ENCODE measurements around the gene ILDR1. TPM values are rescaled to one million over a fixed set of nuclear protein-coding genes. Genes with fewer than 3 reads are reported as not detected.

Gene ILDR1
- total and polyA plus RNA-seq, 2 of the 8 experiments (the other 6 are each of a cell fraction or from before 2014, with no cell fraction given): 1.8 TPM

DNA sequence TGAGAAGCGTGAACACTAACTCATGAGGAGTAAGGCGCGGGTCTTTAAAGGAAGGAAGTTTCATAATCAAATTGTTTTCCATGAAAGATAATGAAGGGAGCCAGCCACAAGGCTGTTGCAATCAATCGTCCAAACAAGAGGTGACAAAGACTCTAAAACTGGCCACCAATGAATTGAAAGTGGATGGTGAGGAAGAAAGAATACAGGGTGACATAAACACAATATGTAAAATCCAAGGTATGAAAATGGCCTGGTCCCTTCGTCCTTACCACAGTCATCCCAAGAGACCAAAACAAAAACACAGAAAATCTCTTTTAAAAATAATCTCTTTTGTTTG, 45.1 kb upstream of the ILDR1 start:
- no peak overlapping the region for H2BK5ac ChIP-seq (ENCODE audit: low read depth, low read length)
- peak overlapping the region; percentile 93; the same call in 1 of the 2 replicates for H2AFZ ChIP-seq (ENCODE audit: low read length)
- no peak overlapping the region for H3K4ac ChIP-seq (replicated peaks; ENCODE audit: insufficient read length, low read depth, low read length)
- H2AK5ac ChIP-seq (ENCODE audit: low read depth, low read length): no peak overlapping the region
- no peak overlapping the region for H2BK120ac ChIP-seq (replicated peaks; ENCODE audit: low read depth, low read length)
- no peak for FAIRE-seq
- H3K56ac ChIP-seq (replicated peaks; ENCODE audit: insufficient read length, low read depth, low read length): no peak overlapping the region
- ChIA-PET POLR2A (ENCODE audit: partially characterized antibody) (no interaction called here), CTCF (ENCODE audit: partially characterized antibody) (no interaction called here)
- H3K4me1 ChIP-seq (replicated peaks in 1 of 4; ENCODE audit: control insufficient read depth in 3 of 4, insufficient read depth in 4 of 4, low read length in 3 of 4): no peaks in the 10 kb centered on the region
- no peak overlapping the region for H2BK12ac ChIP-seq (ENCODE audit: low read depth, low read length)
- no peaks in the 10 kb centered on the region for H3K9me3 ChIP-seq (ENCODE audit: insufficient read depth in 2 of 2, low read depth in 1 of 2, low read length in 1 of 2)
- H3K18ac ChIP-seq (ENCODE audit: extremely low read depth, low read length): no peak overlapping the region
- H4K91ac ChIP-seq (replicated peaks; ENCODE audit: insufficient read length, low read length): no peak overlapping the region
- no peaks in the 10 kb centered on the region for H3K36me3 ChIP-seq (ENCODE audit: control insufficient read depth in 2 of 4, insufficient read depth in 4 of 4, low read length in 3 of 4)
- DNase-seq (ENCODE audit: low read depth in 1 of 2, low spot score in 2 of 2): no peak
- no peaks in the 10 kb centered on the region for H3K79me2 ChIP-seq (ENCODE audit: control insufficient read depth in 1 of 2, insufficient read depth in 2 of 2, low read length in 2 of 2)
- H3K27ac ChIP-seq (ENCODE audit: low read depth, low read length): no peak overlapping the region
- H3K27me3 ChIP-seq (replicated peaks in 1 of 4; ENCODE audit: control insufficient read depth in 3 of 4, extremely low read depth in 1 of 4, insufficient read depth in 3 of 4, low read length in 3 of 4): no peaks in the 10 kb centered on the region
- H3K23me2 ChIP-seq (ENCODE audit: low read depth, low read length): no peaks in the 10 kb centered on the region
- H4K20me1 ChIP-seq (replicated peaks in 1 of 2; ENCODE audit: control insufficient read depth in 1 of 2, insufficient read depth in 2 of 2, low read length in 2 of 2): no peaks in the 10 kb centered on the region
- H3K79me1 ChIP-seq (ENCODE audit: low read depth, low read length): no peaks in the 10 kb centered on the region
- no peak overlapping the region for H3K4me3 ChIP-seq (ENCODE audit: extremely low read depth in 1 of 4, insufficient read depth in 2 of 4, low read depth in 3 of 4, low read length in 4 of 4)
- no peak overlapping the region; a peak in 1 of 4 replicates for H3K4me2 ChIP-seq (ENCODE audit: insufficient read depth in 1 of 2, low read depth in 2 of 2, low read length in 2 of 2)
- H2BK20ac ChIP-seq (ENCODE audit: low read length): no peak overlapping the region
- no peak overlapping the region for H3K23ac ChIP-seq (ENCODE audit: insufficient read length)
- no peak overlapping the region for H4K5ac ChIP-seq (ENCODE audit: insufficient read length, low read depth, low read length)
- no peak overlapping the region for H3K9ac ChIP-seq (replicated peaks in 1 of 4; ENCODE audit: extremely low read depth in 1 of 4, low read depth in 3 of 4, low read length in 3 of 4)
- no peak overlapping the region for H2BK15ac ChIP-seq (ENCODE audit: low read length)
- no peak overlapping the region for H4K8ac ChIP-seq (ENCODE audit: extremely low read depth, insufficient read depth, low read length)
- WGBS, 2 experiments (ENCODE audit: extremely low coverage in 1 of 2, insufficient coverage in 1 of 2, insufficient read length in 1 of 2, insufficient replicate concordance in 2 of 2, low coverage in 1 of 2, low lambda C conversion rate in 2 of 2, missing lambda C conversion rate in 1 of 2): 85% methylated on average over 5 of the region's 5 CpGs; no CpG with 5 or more reads in 1 of the 2 experiments
- no peak overlapping the region for H3K14ac ChIP-seq (ENCODE audit: insufficient read length)
- TF ChIP-seq SIRT6 (IDR thresholded peaks at IDR 0.05; ENCODE audit: low read length): no peak
- TF ChIP-seq RXRA (IDR thresholded peaks at IDR 0.05; ENCODE audit: insufficient read depth, low read depth, low read length): no peak
- no peak for TF ChIP-seq NANOG (IDR thresholded peaks at IDR 0.05; ENCODE audit: insufficient read depth, low read depth, low read length, poor library complexity, severe bottlenecking)
- no peak for TF ChIP-seq ZNF274 (IDR thresholded peaks at IDR 0.05; ENCODE audit: borderline replicate concordance, extremely low read depth, low read length)
- TF ChIP-seq TEAD4 (IDR thresholded peaks at IDR 0.05; ENCODE audit: low read depth, low read length): no peak
- no peak for TF ChIP-seq JUND (IDR thresholded peaks at IDR 0.05; ENCODE audit: low read length)

All from H1 (cell line).